H1 (cell line): Measurements from ENCODE around the gene KLK1. TPM values are rescaled to one million over a fixed set of nuclear protein-coding genes. Genes with fewer than 3 reads are reported as not detected.

Source experiments
- CREB1 ChIP-seq: IDR thresholded peaks from 2 replicates; pipeline ENCODE4 v1.6.1; 2012; ENCODE audit warnings: inconsistent platforms
- JUN ChIP-seq: IDR thresholded peaks from 2 replicates; pipeline ENCODE4 v1.6.1; 2011; ENCODE audit warnings: low read depth, mild to moderate bottlenecking, improper control_type of control experiment, low read length
- KDM5A ChIP-seq: fragments of 200-600 bp; IDR thresholded peaks from 2 replicates; pipeline ENCODE4 v1.7.1; 2012; ENCODE audit warnings: mild to moderate bottlenecking, low read length, inconsistent platforms, mixed read lengths
- POU5F1 ChIP-seq: IDR thresholded peaks from 2 replicates; pipeline ENCODE4 v1.6.1; 2011; ENCODE audit warnings: low read depth, mild to moderate bottlenecking, low read length, moderate library complexity
- RBBP5 ChIP-seq: IDR thresholded peaks from 2 replicates; pipeline ENCODE4 v1.7.1; 2012; ENCODE audit warnings: low read depth, mild to moderate bottlenecking, inconsistent platforms, low read length, moderate library complexity, borderline replicate concordance
- SP1 ChIP-seq: IDR thresholded peaks from 2 replicates; pipeline ENCODE4 v1.6.1; 2011; ENCODE audit warnings: low read depth, low read length
- TCF12 ChIP-seq: IDR thresholded peaks from 2 replicates; pipeline ENCODE4 v1.6.1; 2011; ENCODE audit warnings: low read depth, mild to moderate bottlenecking, low read length
- ZNF274 ChIP-seq: IDR thresholded peaks from 2 replicates; pipeline ENCODE4 v1.7.0; 2012; ENCODE audit warnings: low read length, borderline replicate concordance; ENCODE audit errors: extremely low read depth
- polyA plus RNA-seq, 7 experiments: library from polyadenylated mRNA; depleted of rRNA in 3 of 7; stranded (reverse) in 5 of 7; unstranded in 2 of 7; fragments of >200 nt in 5 of 7; fragments of 200-250 nt in 2 of 7; gene quantifications; 1 replicate in 5 of 7; 2 replicates in 1 of 7; 4 replicates in 1 of 7; pipeline versions ENCODE4 v1.2.1 to v1.2.3, GENCODE V29; 2011 to 2013; ENCODE audit warnings: missing spikeins in 2 of 7, mixed read lengths in 2 of 7
- total RNA-seq: library from RNA; stranded (reverse); fragmentation: NEBNext Ultra II Directional; extraction: Animal tissue kit (Norgen Biotek cat#: 25700); gene quantifications from 2 replicates; pipeline ENCODE4 v1.2.1, GENCODE V29; 2021
- TF ChIP-seq, protein P1 (sequence below): fragments of 300-600 bp; sonication (generic); IDR thresholded peaks from 2 replicates; pipeline ENCODE4 v1.7.1; 2012; ENCODE audit warnings: low read length, moderate library complexity, mild to moderate bottlenecking, inconsistent platforms; ENCODE audit not compliant: insufficient replicate concordance

Gene KLK1
- total and polyA plus RNA-seq, 2 of the 8 experiments (the other 6 are each of a cell fraction or from before 2014, with no cell fraction given) = 3.4 to 4.0 TPM

DNA sequence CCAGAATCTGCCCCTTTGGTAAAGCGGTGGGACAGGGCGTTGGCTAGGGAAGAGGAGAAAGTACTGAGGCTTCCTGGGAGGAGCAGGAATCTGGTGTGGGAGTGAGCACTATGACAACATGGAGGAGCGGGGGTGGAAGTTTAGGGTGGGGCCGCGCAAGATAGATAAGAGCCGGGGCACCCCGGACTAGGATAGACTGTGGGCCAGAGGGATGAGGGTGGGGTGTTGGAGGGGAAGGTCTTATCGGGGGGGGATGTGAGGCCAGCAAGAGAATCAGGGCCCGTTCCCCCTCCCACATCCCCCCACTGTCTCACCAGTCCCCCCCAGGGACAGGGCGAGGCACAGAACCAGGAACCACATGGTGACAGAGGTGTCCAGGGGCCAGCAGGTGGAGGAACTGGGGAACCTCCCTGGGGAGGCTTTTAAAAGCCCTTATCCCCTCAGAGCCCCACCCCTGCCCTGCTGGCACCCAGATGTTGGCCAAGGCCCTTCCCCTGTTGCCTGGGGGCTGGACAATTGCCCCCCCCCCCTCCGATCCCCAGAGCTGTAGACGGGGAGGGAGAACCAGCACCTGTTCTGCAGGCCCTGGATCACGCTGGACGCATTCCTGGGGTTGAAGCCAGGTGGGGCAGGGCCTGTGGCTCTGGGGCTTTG, at the start of gene KLK1 (continued):
- TF ChIP-seq, protein P1, sequence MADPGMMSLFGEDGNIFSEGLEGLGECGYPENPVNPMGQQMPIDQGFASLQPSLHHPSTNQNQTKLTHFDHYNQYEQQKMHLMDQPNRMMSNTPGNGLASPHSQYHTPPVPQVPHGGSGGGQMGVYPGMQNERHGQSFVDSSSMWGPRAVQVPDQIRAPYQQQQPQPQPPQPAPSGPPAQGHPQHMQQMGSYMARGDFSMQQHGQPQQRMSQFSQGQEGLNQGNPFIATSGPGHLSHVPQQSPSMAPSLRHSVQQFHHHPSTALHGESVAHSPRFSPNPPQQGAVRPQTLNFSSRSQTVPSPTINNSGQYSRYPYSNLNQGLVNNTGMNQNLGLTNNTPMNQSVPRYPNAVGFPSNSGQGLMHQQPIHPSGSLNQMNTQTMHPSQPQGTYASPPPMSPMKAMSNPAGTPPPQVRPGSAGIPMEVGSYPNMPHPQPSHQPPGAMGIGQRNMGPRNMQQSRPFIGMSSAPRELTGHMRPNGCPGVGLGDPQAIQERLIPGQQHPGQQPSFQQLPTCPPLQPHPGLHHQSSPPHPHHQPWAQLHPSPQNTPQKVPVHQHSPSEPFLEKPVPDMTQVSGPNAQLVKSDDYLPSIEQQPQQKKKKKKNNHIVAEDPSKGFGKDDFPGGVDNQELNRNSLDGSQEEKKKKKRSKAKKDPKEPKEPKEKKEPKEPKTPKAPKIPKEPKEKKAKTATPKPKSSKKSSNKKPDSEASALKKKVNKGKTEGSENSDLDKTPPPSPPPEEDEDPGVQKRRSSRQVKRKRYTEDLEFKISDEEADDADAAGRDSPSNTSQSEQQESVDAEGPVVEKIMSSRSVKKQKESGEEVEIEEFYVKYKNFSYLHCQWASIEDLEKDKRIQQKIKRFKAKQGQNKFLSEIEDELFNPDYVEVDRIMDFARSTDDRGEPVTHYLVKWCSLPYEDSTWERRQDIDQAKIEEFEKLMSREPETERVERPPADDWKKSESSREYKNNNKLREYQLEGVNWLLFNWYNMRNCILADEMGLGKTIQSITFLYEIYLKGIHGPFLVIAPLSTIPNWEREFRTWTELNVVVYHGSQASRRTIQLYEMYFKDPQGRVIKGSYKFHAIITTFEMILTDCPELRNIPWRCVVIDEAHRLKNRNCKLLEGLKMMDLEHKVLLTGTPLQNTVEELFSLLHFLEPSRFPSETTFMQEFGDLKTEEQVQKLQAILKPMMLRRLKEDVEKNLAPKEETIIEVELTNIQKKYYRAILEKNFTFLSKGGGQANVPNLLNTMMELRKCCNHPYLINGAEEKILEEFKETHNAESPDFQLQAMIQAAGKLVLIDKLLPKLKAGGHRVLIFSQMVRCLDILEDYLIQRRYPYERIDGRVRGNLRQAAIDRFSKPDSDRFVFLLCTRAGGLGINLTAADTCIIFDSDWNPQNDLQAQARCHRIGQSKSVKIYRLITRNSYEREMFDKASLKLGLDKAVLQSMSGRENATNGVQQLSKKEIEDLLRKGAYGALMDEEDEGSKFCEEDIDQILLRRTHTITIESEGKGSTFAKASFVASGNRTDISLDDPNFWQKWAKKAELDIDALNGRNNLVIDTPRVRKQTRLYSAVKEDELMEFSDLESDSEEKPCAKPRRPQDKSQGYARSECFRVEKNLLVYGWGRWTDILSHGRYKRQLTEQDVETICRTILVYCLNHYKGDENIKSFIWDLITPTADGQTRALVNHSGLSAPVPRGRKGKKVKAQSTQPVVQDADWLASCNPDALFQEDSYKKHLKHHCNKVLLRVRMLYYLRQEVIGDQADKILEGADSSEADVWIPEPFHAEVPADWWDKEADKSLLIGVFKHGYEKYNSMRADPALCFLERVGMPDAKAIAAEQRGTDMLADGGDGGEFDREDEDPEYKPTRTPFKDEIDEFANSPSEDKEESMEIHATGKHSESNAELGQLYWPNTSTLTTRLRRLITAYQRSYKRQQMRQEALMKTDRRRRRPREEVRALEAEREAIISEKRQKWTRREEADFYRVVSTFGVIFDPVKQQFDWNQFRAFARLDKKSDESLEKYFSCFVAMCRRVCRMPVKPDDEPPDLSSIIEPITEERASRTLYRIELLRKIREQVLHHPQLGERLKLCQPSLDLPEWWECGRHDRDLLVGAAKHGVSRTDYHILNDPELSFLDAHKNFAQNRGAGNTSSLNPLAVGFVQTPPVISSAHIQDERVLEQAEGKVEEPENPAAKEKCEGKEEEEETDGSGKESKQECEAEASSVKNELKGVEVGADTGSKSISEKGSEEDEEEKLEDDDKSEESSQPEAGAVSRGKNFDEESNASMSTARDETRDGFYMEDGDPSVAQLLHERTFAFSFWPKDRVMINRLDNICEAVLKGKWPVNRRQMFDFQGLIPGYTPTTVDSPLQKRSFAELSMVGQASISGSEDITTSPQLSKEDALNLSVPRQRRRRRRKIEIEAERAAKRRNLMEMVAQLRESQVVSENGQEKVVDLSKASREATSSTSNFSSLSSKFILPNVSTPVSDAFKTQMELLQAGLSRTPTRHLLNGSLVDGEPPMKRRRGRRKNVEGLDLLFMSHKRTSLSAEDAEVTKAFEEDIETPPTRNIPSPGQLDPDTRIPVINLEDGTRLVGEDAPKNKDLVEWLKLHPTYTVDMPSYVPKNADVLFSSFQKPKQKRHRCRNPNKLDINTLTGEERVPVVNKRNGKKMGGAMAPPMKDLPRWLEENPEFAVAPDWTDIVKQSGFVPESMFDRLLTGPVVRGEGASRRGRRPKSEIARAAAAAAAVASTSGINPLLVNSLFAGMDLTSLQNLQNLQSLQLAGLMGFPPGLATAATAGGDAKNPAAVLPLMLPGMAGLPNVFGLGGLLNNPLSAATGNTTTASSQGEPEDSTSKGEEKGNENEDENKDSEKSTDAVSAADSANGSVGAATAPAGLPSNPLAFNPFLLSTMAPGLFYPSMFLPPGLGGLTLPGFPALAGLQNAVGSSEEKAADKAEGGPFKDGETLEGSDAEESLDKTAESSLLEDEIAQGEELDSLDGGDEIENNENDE = no peak
- TF ChIP-seq ZNF274 (no peak), TCF12 (no peak), RBBP5 (no peak), SP1 (no peak), JUN (no peak), KDM5A (no peak), POU5F1 (no peak), CREB1 (no peak)
- TF ChIP-seq, all 59 proteins: peak for 0
